Measurements from ENCODE around the gene GNS.

GNS gene

DNA sequence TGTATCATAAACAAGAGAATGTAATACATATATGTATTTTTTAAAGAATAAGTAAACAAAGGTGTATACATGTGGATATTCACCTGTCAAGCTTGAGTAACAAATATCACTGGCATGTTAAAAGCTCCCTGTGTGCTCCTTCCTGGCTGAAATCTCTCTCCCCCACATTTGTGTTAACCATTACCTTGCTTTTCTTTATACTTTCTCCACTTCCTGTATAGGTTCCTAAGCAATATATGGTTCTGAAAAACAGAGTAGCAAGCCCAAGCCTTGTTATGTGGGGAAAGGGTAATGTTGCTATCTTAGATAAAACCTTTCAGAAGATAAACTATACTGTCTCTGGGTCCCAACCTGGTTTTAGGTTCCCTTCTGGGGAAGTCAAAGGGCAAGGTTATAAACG lies 32.9 kb upstream of the GNS start:
- H3K9me3 ChIP-seq (replicated peaks in 1 of 2; ENCODE audit: control insufficient read depth in 2 of 2, insufficient read depth in 1 of 2, low read depth in 1 of 2, low read length in 2 of 2): no peaks in the 10 kb centered on the region
- no peak overlapping the region for H2AK5ac ChIP-seq (ENCODE audit: low read depth, low read length)
- no peak overlapping the region for H4K8ac ChIP-seq (ENCODE audit: low read depth, low read length)
- H3K4me3 ChIP-seq (ENCODE audit: low read length in 2 of 2): no peak overlapping the region
- H3K14ac ChIP-seq (ENCODE audit: low read length): no peak overlapping the region
- H3K9ac ChIP-seq (ENCODE audit: low read depth, low read length, poor library complexity): no peak overlapping the region
- H3K79me1 ChIP-seq (ENCODE audit: low read depth, low read length): no peaks in the 10 kb centered on the region
- H2BK15ac ChIP-seq (ENCODE audit: low read length): no peak overlapping the region
- WGBS, 2 donors (ENCODE audit: extremely low coverage in 2 of 2, insufficient read length in 2 of 2, insufficient replicate concordance in 1 of 2): no CpG with 5 or more reads among the region's 1 CpG
- no peak overlapping the region for H4K91ac ChIP-seq (ENCODE audit: low read depth, low read length, poor library complexity)
- no peak overlapping the region for H2AFZ ChIP-seq (ENCODE audit: low read length)
- no peak overlapping the region for H2BK5ac ChIP-seq (ENCODE audit: low read length)
- no peak overlapping the region for H3K4ac ChIP-seq (ENCODE audit: low read length)
- no peak overlapping the region for H3K18ac ChIP-seq (ENCODE audit: low read length)
- no peak overlapping the region for H3K4me2 ChIP-seq (ENCODE audit: insufficient read depth, low read length, poor library complexity, severe bottlenecking)
- H3K23ac ChIP-seq (ENCODE audit: low read depth, low read length, poor library complexity): no peak overlapping the region
- no peak overlapping the region for H2BK12ac ChIP-seq (ENCODE audit: low read length)
- no peaks in the 10 kb centered on the region for H3K27me3 ChIP-seq (ENCODE audit: control insufficient read depth in 3 of 3, insufficient read depth in 3 of 3, low read depth in 1 of 3, low read length in 3 of 3)
- H2BK120ac ChIP-seq (ENCODE audit: low read depth, low read length): no peak overlapping the region
- H3K4me1 ChIP-seq (ENCODE audit: control insufficient read depth in 2 of 2, insufficient read depth in 1 of 2, low read depth in 1 of 2, low read length in 2 of 2): no peaks in the 10 kb centered on the region
- no peak for DNase-seq (ENCODE audit: low spot score)
- H3K27ac ChIP-seq (replicated peaks; ENCODE audit: low read length): no peak overlapping the region
- no peaks in the 10 kb centered on the region for H3K36me3 ChIP-seq (replicated peaks in 1 of 2; ENCODE audit: control insufficient read depth in 2 of 2, insufficient read depth in 2 of 2, low read length in 2 of 2)

DNA sequence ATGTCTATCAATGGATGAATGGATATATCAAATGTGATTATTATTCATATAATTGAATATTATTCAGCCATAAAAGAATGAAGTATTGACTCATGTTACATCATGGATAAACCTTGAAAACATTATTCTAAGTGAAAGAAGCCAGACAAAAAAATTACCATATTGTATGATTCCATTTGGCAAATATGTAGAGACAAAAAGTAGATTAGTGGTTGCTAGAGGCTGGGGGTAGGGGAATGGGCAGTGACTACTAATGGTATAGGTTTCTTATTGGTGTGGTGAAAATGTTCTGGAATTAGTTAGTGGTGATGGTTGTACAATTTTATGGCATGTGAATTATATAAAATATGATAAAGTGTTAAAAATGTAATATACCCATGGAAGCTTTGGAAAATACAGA lies 31.8 kb upstream of the GNS start:
- Histone ChIP-seq H3K9ac (ENCODE audit: low read depth, low read length, poor library complexity) (no peak overlapping the region), H3K23ac (ENCODE audit: low read depth, low read length, poor library complexity) (no peak overlapping the region), H2BK15ac (ENCODE audit: low read length) (no peak overlapping the region), H2BK12ac (ENCODE audit: low read length) (no peak overlapping the region), H3K27me3 (ENCODE audit: control insufficient read depth in 3 of 3, insufficient read depth in 3 of 3, low read depth in 1 of 3, low read length in 3 of 3) (no peaks in the 10 kb centered on the region), H3K18ac (ENCODE audit: low read length) (no peak overlapping the region), H3K79me1 (ENCODE audit: low read depth, low read length) (no peaks in the 10 kb centered on the region), H3K4ac (ENCODE audit: low read length) (no peak overlapping the region), H3K27ac (replicated peaks; ENCODE audit: low read length) (no peak overlapping the region), H3K14ac (ENCODE audit: low read length) (no peak overlapping the region), H2BK5ac (ENCODE audit: low read length) (no peak overlapping the region), H3K9me3 (replicated peaks in 1 of 2; ENCODE audit: control insufficient read depth in 2 of 2, insufficient read depth in 1 of 2, low read depth in 1 of 2, low read length in 2 of 2) (no peaks in the 10 kb centered on the region), H2AFZ (ENCODE audit: low read length) (no peak overlapping the region), H3K4me2 (ENCODE audit: insufficient read depth, low read length, poor library complexity, severe bottlenecking) (no peak overlapping the region), H3K4me1 (ENCODE audit: control insufficient read depth in 2 of 2, insufficient read depth in 1 of 2, low read depth in 1 of 2, low read length in 2 of 2) (no peaks in the 10 kb centered on the region), H2AK5ac (ENCODE audit: low read depth, low read length) (no peak overlapping the region), H3K36me3 (replicated peaks in 1 of 2; ENCODE audit: control insufficient read depth in 2 of 2, insufficient read depth in 2 of 2, low read length in 2 of 2) (no peaks in the 10 kb centered on the region), H4K91ac (ENCODE audit: low read depth, low read length, poor library complexity) (no peak overlapping the region), H3K4me3 (ENCODE audit: low read length in 2 of 2) (no peak overlapping the region), H2BK120ac (ENCODE audit: low read depth, low read length) (no peak overlapping the region), H4K8ac (ENCODE audit: low read depth, low read length) (no peak overlapping the region)
- no peak for DNase-seq (ENCODE audit: low spot score)

DNA sequence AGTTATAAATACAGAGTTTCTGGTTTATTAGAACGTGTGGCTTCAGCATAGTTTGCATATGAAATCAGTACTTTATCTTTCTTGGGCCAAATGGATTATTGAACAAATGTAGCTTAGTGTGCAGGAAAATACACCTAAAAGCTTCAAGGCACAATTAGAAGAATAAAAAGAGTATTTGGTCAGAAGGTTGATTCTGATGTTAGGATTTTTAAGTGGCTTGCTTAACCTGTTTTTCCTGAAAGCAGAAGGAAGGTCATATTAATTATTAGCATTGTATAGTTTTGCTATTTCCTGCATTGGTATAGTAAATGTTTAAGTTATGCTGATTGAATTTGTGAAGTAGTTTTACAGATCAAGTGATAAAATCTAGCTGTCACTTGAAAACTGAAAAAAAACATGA lies 31.0 kb upstream of the GNS start:
- no peak overlapping the region for H3K4me2 ChIP-seq (ENCODE audit: insufficient read depth, low read length, poor library complexity, severe bottlenecking)
- no peak overlapping the region for H2BK12ac ChIP-seq (ENCODE audit: low read length)
- H3K27me3 ChIP-seq (ENCODE audit: control insufficient read depth in 3 of 3, insufficient read depth in 3 of 3, low read depth in 1 of 3, low read length in 3 of 3): no peaks in the 10 kb centered on the region
- H3K9me3 ChIP-seq (replicated peaks in 1 of 2; ENCODE audit: control insufficient read depth in 2 of 2, insufficient read depth in 1 of 2, low read depth in 1 of 2, low read length in 2 of 2): no peaks in the 10 kb centered on the region
- no peak overlapping the region for H3K14ac ChIP-seq (ENCODE audit: low read length)
- no peak overlapping the region for H3K18ac ChIP-seq (ENCODE audit: low read length)
- no peak overlapping the region for H2AK5ac ChIP-seq (ENCODE audit: low read depth, low read length)
- no peak overlapping the region for H4K91ac ChIP-seq (ENCODE audit: low read depth, low read length, poor library complexity)
- H3K23ac ChIP-seq (ENCODE audit: low read depth, low read length, poor library complexity): no peak overlapping the region
- no peak overlapping the region for H3K27ac ChIP-seq (replicated peaks; ENCODE audit: low read length)
- no peak overlapping the region for H2AFZ ChIP-seq (ENCODE audit: low read length)
- H3K4me3 ChIP-seq (ENCODE audit: low read length in 2 of 2): no peak overlapping the region
- H3K79me1 ChIP-seq (ENCODE audit: low read depth, low read length): no peaks in the 10 kb centered on the region
- no peak overlapping the region for H2BK5ac ChIP-seq (ENCODE audit: low read length)
- H2BK120ac ChIP-seq (ENCODE audit: low read depth, low read length): no peak overlapping the region
- WGBS, 2 donors (ENCODE audit: extremely low coverage in 2 of 2, insufficient read length in 2 of 2, insufficient replicate concordance in 1 of 2): no CpG with 5 or more reads among the region's 1 CpG
- H3K36me3 ChIP-seq (replicated peaks in 1 of 2; ENCODE audit: control insufficient read depth in 2 of 2, insufficient read depth in 2 of 2, low read length in 2 of 2): peaks cover 0 to 1% of the 10 kb centered on the region in 2 donors
- no peak overlapping the region for H4K8ac ChIP-seq (ENCODE audit: low read depth, low read length)
- H3K4me1 ChIP-seq (ENCODE audit: control insufficient read depth in 2 of 2, insufficient read depth in 1 of 2, low read depth in 1 of 2, low read length in 2 of 2): no peaks in the 10 kb centered on the region
- no peak overlapping the region for H2BK15ac ChIP-seq (ENCODE audit: low read length)
- no peak for DNase-seq (ENCODE audit: low spot score)
- no peak overlapping the region for H3K4ac ChIP-seq (ENCODE audit: low read length)
- H3K9ac ChIP-seq (ENCODE audit: low read depth, low read length, poor library complexity): no peak overlapping the region

DNA sequence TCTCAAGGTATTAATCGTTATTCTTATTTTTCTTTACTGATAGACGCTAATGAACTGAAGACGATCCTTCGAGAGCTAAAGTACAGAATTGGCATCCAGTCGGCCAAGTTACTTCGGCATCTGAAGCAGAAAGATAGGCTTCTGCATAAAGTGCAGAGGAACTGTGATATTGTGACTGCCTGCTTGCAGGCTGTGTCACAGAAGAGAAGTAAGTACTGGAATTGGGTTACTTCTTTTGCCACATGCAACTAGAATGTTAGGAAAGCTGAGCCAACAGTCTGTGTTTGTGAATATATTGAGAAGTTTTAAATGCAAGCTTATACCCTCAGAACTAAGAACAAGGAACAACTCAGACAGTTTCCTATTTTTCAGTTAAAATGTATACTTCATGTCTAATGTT lies 26.6 kb upstream of the GNS start:
- H4K8ac ChIP-seq (ENCODE audit: low read depth, low read length): no peak overlapping the region
- H2AFZ ChIP-seq (ENCODE audit: low read length): no peak overlapping the region
- no peak overlapping the region for H2AK5ac ChIP-seq (ENCODE audit: low read depth, low read length)
- WGBS, 2 donors (ENCODE audit: extremely low coverage in 2 of 2, insufficient read length in 2 of 2, insufficient replicate concordance in 1 of 2): no CpG with 5 or more reads among the region's 6 CpGs
- no peak overlapping the region for H2BK12ac ChIP-seq (ENCODE audit: low read length)
- H2BK120ac ChIP-seq (ENCODE audit: low read depth, low read length): no peak overlapping the region
- H2BK15ac ChIP-seq (ENCODE audit: low read length): no peak overlapping the region
- H3K27me3 ChIP-seq (ENCODE audit: control insufficient read depth in 3 of 3, insufficient read depth in 3 of 3, low read depth in 1 of 3, low read length in 3 of 3): peaks cover 0 to 36% (median 7%) of the 10 kb centered on the region in 3 experiments
- no peak overlapping the region for H3K27ac ChIP-seq (replicated peaks; ENCODE audit: low read length)
- H3K9me3 ChIP-seq (replicated peaks in 1 of 2; ENCODE audit: control insufficient read depth in 2 of 2, insufficient read depth in 1 of 2, low read depth in 1 of 2, low read length in 2 of 2): no peaks in the 10 kb centered on the region
- no peak overlapping the region for H3K14ac ChIP-seq (ENCODE audit: low read length)
- H3K4me3 ChIP-seq (ENCODE audit: low read length in 2 of 2): no peak overlapping the region
- peaks cover 0 to 1% of the 10 kb centered on the region in 2 donors for H3K36me3 ChIP-seq (replicated peaks in 1 of 2; ENCODE audit: control insufficient read depth in 2 of 2, insufficient read depth in 2 of 2, low read length in 2 of 2)
- H3K4me2 ChIP-seq (ENCODE audit: insufficient read depth, low read length, poor library complexity, severe bottlenecking): no peak overlapping the region
- H2BK5ac ChIP-seq (ENCODE audit: low read length): no peak overlapping the region
- H3K18ac ChIP-seq (ENCODE audit: low read length): no peak overlapping the region
- DNase-seq (ENCODE audit: low spot score): no peak
- H3K79me1 ChIP-seq (ENCODE audit: low read depth, low read length): no peaks in the 10 kb centered on the region
- no peak overlapping the region for H3K9ac ChIP-seq (ENCODE audit: low read depth, low read length, poor library complexity)
- peaks cover 7 to 8% of the 10 kb centered on the region in 2 donors for H3K4me1 ChIP-seq (ENCODE audit: control insufficient read depth in 2 of 2, insufficient read depth in 1 of 2, low read depth in 1 of 2, low read length in 2 of 2)
- no peak overlapping the region for H3K23ac ChIP-seq (ENCODE audit: low read depth, low read length, poor library complexity)
- no peak overlapping the region for H4K91ac ChIP-seq (ENCODE audit: low read depth, low read length, poor library complexity)
- H3K4ac ChIP-seq (ENCODE audit: low read length): no peak overlapping the region
